ENCODE data around the gene RGS14.

- TF ChIP-seq CTCF (IDR thresholded peaks at IDR 0.05) (no peak), POLR2A (IDR thresholded peaks at IDR 0.05) (no peak)
Measured at GRCh38 chr5:177419046-177419445, 61.3 kb downstream of the RGS14 start.

Data from testis (tissue), 2 donors.